ENCODE measurements around the gene CD14.
"Not testable (repeated sequence)": the region's sequence is repeated elsewhere in the genome, so short reads cannot be mapped to it uniquely, and the experiment has no call there.

The CD14 gene

DNA sequence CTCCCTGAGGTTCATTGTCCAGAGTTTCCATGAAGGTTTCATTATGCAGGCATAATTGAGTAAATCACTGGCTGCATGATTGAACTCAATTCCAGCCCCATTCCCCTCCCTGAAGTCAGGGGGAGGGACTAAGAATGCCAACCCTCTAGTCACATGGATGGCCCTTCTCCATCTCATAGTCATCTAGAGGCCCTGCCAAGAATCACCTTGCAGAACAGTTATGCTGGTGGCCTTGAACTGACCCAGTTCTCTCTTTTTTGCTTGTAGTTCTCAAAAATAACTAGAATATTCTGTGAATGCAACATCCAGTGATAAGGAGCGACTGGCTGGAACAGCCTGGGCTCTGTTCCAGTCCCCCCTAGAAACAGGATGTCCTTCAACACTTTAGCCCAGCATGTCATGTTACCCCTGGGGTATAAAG, 36.6 kb downstream of the CD14 start:
- DNase-seq (ENCODE audit: low spot score), result no peak

- no peak for DNase-seq (ENCODE audit: low spot score)
Observed at GRCh38 chr5:140595538-140596300, 37.3 kb downstream of the CD14 start.

DNA sequence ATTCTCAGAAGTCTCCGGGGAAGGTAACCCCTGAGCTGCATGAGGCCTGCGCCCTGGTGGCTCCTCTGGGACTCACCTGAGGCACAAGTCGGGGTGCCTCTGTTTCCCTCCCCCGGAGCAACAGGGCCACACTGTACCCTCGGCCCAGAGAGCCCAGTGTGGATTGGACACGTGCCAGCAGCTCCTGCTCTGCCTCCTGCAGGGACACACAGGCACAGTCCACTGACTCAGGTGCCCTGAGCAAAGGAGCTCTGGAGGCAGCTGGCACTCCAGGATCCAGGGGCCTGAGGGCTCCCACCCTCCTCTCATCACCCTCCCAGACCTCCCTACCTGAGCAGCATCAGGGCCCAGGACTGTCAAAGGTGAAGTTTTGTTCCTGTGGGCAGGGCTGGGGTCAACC, 38.8 kb downstream of the CD14 start:
- DNase-seq (ENCODE audit: low spot score), result no peak

DNA sequence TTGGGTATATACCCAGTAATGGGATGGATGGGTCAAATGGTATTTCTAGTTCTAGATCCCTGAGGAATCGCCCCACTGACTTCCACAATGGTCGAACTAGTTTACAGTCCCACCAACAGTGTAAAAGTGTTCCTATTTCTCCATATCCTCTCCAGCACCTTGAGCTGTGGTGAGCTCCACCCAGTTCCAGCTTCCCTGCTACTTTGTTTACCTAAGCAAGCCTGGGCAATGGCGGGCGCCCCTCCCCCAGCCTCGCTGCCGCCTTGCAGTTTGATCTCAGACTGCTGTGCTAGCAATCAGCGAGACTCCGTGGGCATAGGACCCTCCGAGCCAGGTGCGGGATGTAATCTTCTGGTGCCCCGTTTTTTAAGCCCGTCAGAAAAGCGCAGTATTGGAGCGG, 39.9 kb downstream of the CD14 start:
- DNase-seq (ENCODE audit: low spot score), result not testable (repeated sequence)

DNA sequence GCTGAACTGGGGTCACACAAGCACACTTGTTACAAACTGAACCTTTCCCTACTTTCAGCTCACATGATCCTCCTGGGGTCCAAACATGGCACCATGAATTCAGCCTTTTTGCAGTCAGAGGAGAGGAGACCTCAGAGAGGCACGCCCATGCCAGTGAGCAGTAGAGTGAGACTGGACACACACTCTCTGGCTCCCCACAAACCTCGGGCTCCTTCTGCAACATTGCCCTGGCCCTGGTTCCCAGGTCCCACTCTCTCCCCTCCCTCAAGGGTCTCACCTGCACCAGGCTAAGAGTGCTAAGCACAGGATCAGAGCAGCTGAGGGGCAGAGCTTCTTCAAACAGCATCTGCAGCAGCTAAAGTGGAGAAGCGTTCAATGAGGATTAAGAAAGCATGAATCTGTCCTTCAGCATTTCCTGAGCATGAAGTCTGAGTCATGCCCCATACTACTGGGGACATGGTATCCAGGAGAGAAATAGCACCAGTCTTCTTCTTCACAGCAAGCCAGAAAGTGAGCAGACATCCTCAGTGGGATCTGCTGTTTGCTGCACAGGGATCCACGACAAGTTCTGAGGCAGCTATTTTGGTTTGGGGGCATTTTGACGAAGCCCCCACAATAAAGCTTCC, 41.1 kb downstream of the CD14 start:
- DNase-seq (ENCODE audit: low spot score), result no peak

- no peak for DNase-seq (ENCODE audit: low spot score)
Observed at GRCh38 chr5:140590861-140591260, 42.1 kb downstream of the CD14 start.

DNA sequence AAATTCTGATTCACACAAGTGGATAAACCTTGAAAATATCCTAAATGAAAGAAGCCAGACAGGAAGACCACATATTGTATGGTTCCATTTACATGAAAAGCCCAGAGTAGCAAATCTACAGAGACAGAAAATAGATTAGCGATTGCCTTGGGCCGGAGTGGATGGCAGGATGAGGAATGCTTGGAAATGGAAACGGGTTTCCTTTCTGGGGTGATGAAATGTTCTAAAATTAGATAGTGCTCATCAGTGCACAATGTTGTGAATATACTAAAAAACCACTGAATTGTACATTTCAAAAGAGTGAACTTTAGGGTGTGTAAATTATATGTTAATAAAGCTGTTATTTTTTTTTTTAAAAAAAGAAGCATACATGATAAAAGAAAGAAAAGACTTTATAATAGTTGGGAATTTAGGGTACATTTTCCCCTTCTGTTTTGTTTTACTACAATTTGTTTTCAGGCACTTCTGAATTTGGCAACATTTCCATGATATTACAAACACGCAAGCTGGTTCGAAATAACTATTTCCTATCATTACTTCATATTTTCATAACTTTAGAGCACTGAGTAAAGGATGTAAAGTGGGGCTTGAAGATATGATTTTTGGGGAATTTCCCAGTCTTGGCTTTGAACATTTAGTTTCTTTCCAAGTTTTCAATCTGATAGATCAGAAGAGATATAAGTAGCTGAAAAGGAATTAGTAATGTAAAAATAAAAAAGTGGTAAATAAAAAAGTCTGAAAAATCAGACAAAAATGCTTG, 44.5 kb downstream of the CD14 start:
- DNase-seq (ENCODE audit: low spot score), result no peak

DNA sequence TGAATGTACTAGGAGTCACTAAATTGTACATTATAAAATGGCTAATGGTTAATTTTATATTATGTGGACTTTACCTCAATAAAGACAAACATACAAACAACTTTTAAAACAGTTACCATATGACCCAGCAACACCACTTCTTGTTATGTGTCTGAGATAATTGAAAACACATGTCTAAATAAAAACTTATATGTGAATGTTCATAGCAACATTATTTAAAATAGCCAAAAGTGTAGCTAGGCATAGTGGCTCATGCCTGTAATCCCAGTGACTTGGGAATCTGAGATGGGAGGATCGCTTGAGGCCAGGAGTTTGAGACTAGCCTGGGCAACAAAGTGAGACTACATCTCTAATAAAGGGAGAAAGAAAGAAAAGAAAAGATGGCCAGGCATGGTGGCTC, 45.5 kb downstream of the CD14 start:
- DNase-seq (ENCODE audit: low spot score), result no peak

All from ecto neural progenitor cell (in vitro differentiated cells).